ENCODE measurements around the gene PABPN1L.

GRCh38 chr16:88828711-88829110, 37.7 kb downstream of the PABPN1L start:
- no peak for TF ChIP-seq CTCF (CRISPR knock-in tag; IDR thresholded peaks at IDR 0.05)
- TF ChIP-seq SP4 (CRISPR knock-in tag; IDR thresholded peaks at IDR 0.05) = no peak
- no peak for TF ChIP-seq RELA (CRISPR knock-in tag; IDR thresholded peaks at IDR 0.05)
- no peak for TF ChIP-seq KMT2B (CRISPR knock-in tag; IDR thresholded peaks at IDR 0.05)
- TF ChIP-seq RORA (CRISPR knock-in tag; IDR thresholded peaks at IDR 0.05) = no peak
- no peak for TF ChIP-seq PHF20 (CRISPR knock-in tag; IDR thresholded peaks at IDR 0.05)
- TF ChIP-seq ZNF282 (IDR thresholded peaks at IDR 0.05; ENCODE audit: partially characterized antibody) = no peak
- no peak for TF ChIP-seq ZNF549 (CRISPR knock-in tag; IDR thresholded peaks at IDR 0.05)
- TF ChIP-seq HOXD1 (CRISPR knock-in tag; IDR thresholded peaks at IDR 0.05) = no peak
- no peak for TF ChIP-seq HDAC6 (IDR thresholded peaks at IDR 0.05; ENCODE audit: low read depth, low read length)
- no peak for TF ChIP-seq MXD1 (CRISPR knock-in tag; IDR thresholded peaks at IDR 0.05)
- TF ChIP-seq U2AF2 (IDR thresholded peaks at IDR 0.05; ENCODE audit: low read depth, low read length) = no peak
- TF ChIP-seq HOXA7 (CRISPR knock-in tag; IDR thresholded peaks at IDR 0.05) = no peak

All from HepG2 (cell line).